Stimulated activated effector memory CD8-positive, alpha-beta T cell treated with anti-CD3 and anti-CD28 coated beads, Interleukin-12 subunit alpha, Interleukin-12 subunit beta, amount 100 ng/mL, for 72 hours (primary cell): ENCODE data around the gene KCNK3.
A peak's percentile ranks its signal among the peaks of the same experiment; 100 is the strongest.
"Not testable (repeated sequence)": the region's sequence is repeated elsewhere in the genome, so short reads cannot be mapped to it uniquely, and the experiment has no call there.

Experiments used
- ATAC-seq: fragments of 150-1000 bp; cut with Tn5 transposase; 2 replicates; pipeline ENCODE4 v1.10.0; 2021
- DNase-seq, 2 donors: peaks; one replicate each; pipeline ENCODE4 v3.0.0; 2021 to 2022; ENCODE audit warnings: low spot score in 2 of 2
- H3K27ac Mint-ChIP-seq: one replicate; pipeline ENCODE4 v1.8.0; 2022; ENCODE audit warnings: mild to moderate bottlenecking, mixed read lengths
- H3K36me3 Mint-ChIP-seq: one replicate; pipeline ENCODE4 v1.8.0; 2022; ENCODE audit warnings: mild to moderate bottlenecking, mixed read lengths
- H3K4me1 Mint-ChIP-seq: one replicate; pipeline ENCODE4 v1.8.0; 2022; ENCODE audit warnings: mixed read lengths
- H3K4me3 Mint-ChIP-seq: one replicate; pipeline ENCODE4 v1.8.0; 2022; ENCODE audit warnings: mild to moderate bottlenecking, mixed read lengths
- H3K9me3 Mint-ChIP-seq: one replicate; pipeline ENCODE4 v1.8.0; 2022; ENCODE audit warnings: mixed read lengths

KCNK3 gene

GRCh38 chr2:26739514-26739913 is 47.0 kb downstream of the KCNK3 start:
- no peaks in the 10 kb centered on the region for H3K9me3 Mint-ChIP-seq
- no peak for ATAC-seq
- peaks cover 12% of the 10 kb centered on the region for H3K4me1 Mint-ChIP-seq
- no peaks in the 10 kb centered on the region for H3K36me3 Mint-ChIP-seq
- H3K4me3 Mint-ChIP-seq, result no peak overlapping the region
- no peak for DNase-seq
- no peak overlapping the region for H3K27ac Mint-ChIP-seq

- H3K4me1 Mint-ChIP-seq, result peaks cover 12% of the 10 kb centered on the region
- ATAC-seq, result no peak
- H3K36me3 Mint-ChIP-seq, result no peaks in the 10 kb centered on the region
- H3K9me3 Mint-ChIP-seq, result no peaks in the 10 kb centered on the region
- no peak overlapping the region for H3K27ac Mint-ChIP-seq
- H3K4me3 Mint-ChIP-seq, result no peak overlapping the region
- DNase-seq, result no peak
These were observed 47.8 kb downstream of the KCNK3 start for GRCh38 chr2:26740346-26740745.

DNA sequence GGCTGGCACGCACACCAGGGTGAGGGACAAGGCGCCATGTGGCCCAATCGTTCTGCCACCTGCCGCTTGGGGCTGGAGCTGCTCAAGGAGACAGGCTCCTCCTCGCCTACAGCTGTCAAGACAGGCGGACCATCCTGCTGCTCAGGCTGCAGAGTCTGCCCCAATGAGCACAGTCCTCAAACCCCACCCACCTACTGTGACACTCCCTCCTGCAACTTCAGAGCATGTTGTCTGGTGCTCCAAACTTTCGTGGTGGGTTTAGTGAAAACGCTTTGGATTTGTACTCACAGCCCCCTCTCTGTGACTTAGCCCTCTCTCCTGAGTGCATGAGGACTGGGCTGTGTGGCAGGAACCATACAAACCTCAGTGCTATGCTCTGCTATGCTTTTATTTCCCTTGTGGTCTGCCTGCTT is 48.4 kb downstream of the KCNK3 start:
- no peak for DNase-seq
- H3K4me1 Mint-ChIP-seq, result peaks cover 12% of the 10 kb centered on the region

DNA sequence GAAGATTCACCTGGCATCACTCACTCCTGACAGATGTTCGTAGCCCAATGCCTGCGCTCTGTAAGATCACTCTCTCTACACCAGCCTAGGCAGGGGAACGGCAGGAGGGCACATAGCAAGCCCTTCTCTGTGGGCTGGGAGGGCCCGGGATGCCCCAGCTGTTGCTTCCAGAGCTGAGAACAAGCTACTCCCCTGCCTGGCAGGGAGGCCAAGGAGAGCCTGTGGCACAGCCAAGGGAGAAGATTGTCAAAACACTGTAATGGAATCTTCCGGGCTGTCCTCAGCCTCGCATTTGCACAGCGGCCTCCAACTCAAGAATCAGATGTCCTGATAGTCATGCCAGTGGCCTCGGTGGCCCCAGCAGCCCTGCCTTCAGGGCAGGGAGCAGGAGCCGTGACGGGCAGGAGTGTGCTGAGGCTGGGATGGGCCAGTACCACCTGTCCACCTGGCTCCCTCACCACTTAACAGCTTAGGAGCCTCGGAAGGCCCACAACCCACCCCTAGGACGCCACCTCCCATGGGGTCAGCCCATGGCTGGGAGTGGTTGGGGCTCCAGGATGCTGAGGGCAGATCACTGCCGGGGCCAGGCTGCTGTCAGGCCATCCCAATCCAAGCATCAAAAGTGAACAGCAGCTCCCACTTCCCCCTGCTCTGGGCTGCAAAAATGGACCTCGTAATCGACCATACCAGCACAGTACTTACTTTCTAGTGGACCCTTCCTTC is 49.7 kb downstream of the KCNK3 start:
- no peak overlapping the region for H3K4me3 Mint-ChIP-seq
- H3K9me3 Mint-ChIP-seq, result no peaks in the 10 kb centered on the region
- DNase-seq, result no peak
- ATAC-seq, result no peak
- H3K4me1 Mint-ChIP-seq, result peaks cover 12% of the 10 kb centered on the region
- H3K36me3 Mint-ChIP-seq, result no peaks in the 10 kb centered on the region
- H3K27ac Mint-ChIP-seq, result no peak overlapping the region

More for the DNA sequence above, 48.4 kb downstream of the KCNK3 start:
- peak; percentile 76 for ATAC-seq
- Mint-ChIP-seq H3K4me3 (no peak overlapping the region), H3K9me3 (no peaks in the 10 kb centered on the region), H3K27ac (no peak overlapping the region), H3K36me3 (no peaks in the 10 kb centered on the region)

- ATAC-seq, result no peak
These were observed 51.3 kb downstream of the KCNK3 start for GRCh38 chr2:26743852-26744251.

GRCh38 chr2:26744953-26745352 is 52.4 kb downstream of the KCNK3 start:
- Mint-ChIP-seq H3K27ac (no peak overlapping the region), H3K4me3 (no peak overlapping the region), H3K36me3 (no peaks in the 10 kb centered on the region), H3K4me1 (peaks cover 12% of the 10 kb centered on the region), H3K9me3 (no peaks in the 10 kb centered on the region)
- no peak for DNase-seq
- ATAC-seq, result no peak

More at GRCh38 chr2:26743852-26744251, 51.3 kb downstream of the KCNK3 start:
- no peaks in the 10 kb centered on the region for H3K36me3 Mint-ChIP-seq
- DNase-seq, result no peak
- H3K4me3 Mint-ChIP-seq, result no peak overlapping the region
- H3K27ac Mint-ChIP-seq, result no peak overlapping the region
- no peaks in the 10 kb centered on the region for H3K9me3 Mint-ChIP-seq
- H3K4me1 Mint-ChIP-seq, result peaks cover 12% of the 10 kb centered on the region

- no peak overlapping the region for H3K27ac Mint-ChIP-seq
- H3K36me3 Mint-ChIP-seq, result no peaks in the 10 kb centered on the region
- ATAC-seq, result peak; percentile 75
These were observed 53.2 kb downstream of the KCNK3 start for GRCh38 chr2:26745609-26746327.

DNA sequence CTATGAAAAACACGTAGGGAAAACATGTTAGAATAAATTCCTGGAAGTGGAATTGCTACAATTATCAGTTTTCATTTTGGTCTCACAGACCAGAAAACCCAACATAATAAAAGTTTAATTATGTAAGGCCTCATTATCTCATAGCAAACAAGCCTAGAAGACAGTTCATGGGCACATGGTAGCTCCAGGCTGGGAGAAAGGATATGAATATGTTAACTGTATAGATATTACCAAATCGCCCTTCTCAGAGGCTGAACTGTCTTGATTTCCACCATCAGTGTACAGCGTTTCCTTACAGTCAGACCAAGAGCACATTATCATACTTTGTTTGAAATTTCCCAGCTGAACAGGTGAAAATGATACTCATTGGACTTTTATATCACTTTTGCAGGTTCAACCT is 54.4 kb downstream of the KCNK3 start:
- H3K4me3 Mint-ChIP-seq, result no peak overlapping the region
- no peak overlapping the region for H3K27ac Mint-ChIP-seq
- H3K4me1 Mint-ChIP-seq, result no peaks in the 10 kb centered on the region
- H3K9me3 Mint-ChIP-seq, result no peaks in the 10 kb centered on the region
- no peak for DNase-seq
- no peaks in the 10 kb centered on the region for H3K36me3 Mint-ChIP-seq
- no peak for ATAC-seq

More at GRCh38 chr2:26745609-26746327, 53.2 kb downstream of the KCNK3 start:
- peaks cover 9% of the 10 kb centered on the region for H3K4me1 Mint-ChIP-seq
- no peaks in the 10 kb centered on the region for H3K9me3 Mint-ChIP-seq
- H3K4me3 Mint-ChIP-seq, result no peak overlapping the region
- DNase-seq, result peak; percentile 72 to 87

DNA sequence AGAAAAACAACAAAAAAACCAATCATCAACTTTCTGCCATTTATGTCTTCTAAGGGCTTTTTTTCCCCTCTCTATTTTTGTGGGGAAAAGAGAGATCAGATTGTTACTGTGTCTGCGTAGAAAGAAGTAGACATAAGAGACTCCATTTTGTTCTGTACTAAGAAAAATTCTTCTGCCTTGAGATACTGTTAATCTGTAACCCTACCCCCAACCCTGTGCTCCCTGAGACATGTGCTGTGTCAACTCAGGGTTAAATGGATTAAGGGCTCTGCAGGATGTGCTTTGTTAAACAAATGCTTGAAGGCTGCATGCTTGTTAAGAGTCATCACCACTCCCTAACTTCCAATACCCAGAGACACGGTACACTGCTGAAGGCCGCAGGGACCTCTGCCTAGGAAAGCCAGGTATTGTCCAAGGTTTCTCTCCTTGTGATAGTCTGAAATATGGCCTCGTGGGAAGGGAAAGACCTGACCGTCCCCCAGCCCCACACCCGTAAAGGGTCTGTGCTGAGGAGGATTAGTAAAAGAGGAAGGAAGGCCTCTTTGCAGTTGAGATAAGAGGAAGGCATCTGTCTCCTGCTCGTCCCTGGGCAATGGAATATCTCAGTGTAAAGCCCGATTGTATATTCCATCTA is 57.4 kb downstream of the KCNK3 start:
- not testable (repeated sequence) for ATAC-seq, H3K36me3 Mint-ChIP-seq, H3K27ac Mint-ChIP-seq, DNase-seq, H3K4me3 Mint-ChIP-seq, H3K9me3 Mint-ChIP-seq, H3K4me1 Mint-ChIP-seq

DNA sequence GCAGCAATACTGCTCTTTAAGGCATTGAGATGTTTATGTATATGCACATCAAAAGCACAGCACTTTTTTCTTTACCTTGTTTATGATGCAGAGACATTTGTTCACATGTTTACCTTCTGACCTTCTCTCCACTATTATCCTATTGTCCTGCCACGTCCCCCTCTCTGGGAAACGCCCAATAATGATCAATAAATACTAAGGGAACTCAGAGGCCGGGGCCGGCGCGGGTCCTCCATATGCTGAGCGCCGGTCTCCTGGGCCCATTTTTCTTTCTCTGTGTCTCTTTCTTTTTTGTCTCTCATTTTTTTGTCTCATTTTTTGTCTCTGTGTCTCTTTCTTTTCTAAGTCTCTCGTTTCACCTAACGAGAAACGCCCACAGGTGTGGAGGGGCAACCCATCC is 57.9 kb downstream of the KCNK3 start:
- not testable (repeated sequence) for DNase-seq, H3K27ac Mint-ChIP-seq, ATAC-seq, H3K4me1 Mint-ChIP-seq, H3K9me3 Mint-ChIP-seq, H3K36me3 Mint-ChIP-seq, H3K4me3 Mint-ChIP-seq

- DNase-seq (no peak), ATAC-seq (no peak)
- no peak overlapping the region for H3K4me3 Mint-ChIP-seq
- H3K4me1 Mint-ChIP-seq, result peaks cover 1% of the 10 kb centered on the region
- no peak overlapping the region for H3K27ac Mint-ChIP-seq
- H3K9me3 Mint-ChIP-seq, result no peaks in the 10 kb centered on the region
- no peaks in the 10 kb centered on the region for H3K36me3 Mint-ChIP-seq
These were observed 60.1 kb downstream of the KCNK3 start for GRCh38 chr2:26752656-26753055.

DNA sequence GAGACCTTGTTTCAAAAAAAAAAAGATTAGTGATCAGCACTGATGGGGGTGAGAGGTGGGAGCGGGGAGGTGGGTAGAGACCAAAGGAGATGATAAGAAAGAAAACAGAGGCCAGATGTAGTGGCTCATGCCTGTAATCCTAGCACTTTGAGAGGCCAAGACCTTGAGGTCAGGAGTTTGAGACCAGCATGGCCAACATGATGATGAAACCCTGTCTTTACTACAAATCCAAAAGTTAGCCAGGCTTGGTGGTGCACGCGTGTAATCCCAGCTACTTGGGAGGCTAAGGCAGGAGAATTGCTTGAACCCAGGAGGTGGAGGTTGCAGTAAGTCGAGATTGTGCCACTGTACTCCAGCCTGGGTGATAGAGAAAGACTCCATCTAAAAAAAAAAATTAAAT is 62.0 kb downstream of the KCNK3 start:
- DNase-seq, result no peak
- H3K4me1 Mint-ChIP-seq, result peaks cover 14% of the 10 kb centered on the region
- H3K9me3 Mint-ChIP-seq, result no peaks in the 10 kb centered on the region
- no peak overlapping the region for H3K27ac Mint-ChIP-seq
- H3K36me3 Mint-ChIP-seq, result no peaks in the 10 kb centered on the region
- no peak for ATAC-seq
- no peak overlapping the region for H3K4me3 Mint-ChIP-seq

DNA sequence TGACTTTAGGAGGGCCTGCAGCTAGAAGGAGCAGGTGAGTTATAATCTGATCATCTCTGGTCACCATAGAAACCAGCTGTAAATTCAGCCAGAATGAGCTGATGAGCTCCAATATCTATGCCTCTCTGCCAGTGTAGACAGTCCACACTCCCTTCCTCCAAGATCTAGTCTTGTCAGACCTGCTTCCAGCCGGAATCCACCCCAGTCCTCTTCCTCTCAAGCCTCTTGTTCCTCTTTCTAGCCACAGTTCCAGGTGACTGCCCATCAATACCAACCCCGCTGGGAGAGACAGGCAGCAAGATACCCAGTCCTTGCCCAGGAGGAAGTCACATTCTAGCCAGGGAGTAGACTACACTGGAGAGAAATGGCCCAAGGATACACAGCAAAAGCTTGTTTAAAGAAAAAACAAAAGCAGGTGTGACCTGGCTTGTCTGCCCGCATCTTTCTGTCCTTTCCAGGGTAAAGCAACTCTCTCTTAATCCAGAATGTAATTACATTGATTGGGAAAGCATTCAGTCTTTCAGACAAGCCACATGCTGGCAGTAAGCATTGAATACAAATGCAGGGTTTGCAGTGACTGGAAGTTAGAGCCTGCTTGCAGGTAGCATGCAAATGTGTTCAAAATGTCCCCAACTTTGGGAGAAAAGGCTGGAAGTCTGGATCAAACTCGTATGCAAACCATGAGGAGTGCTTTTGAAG is 62.6 kb downstream of the KCNK3 start:
- no peak for ATAC-seq
- H3K27ac Mint-ChIP-seq, result no peak overlapping the region

GRCh38 chr2:26756337-26756736 is 63.8 kb downstream of the KCNK3 start:
- H3K4me1 Mint-ChIP-seq, result peaks cover 14% of the 10 kb centered on the region
- no peak overlapping the region for H3K27ac Mint-ChIP-seq
- H3K4me3 Mint-ChIP-seq, result no peak overlapping the region
- H3K36me3 Mint-ChIP-seq, result no peaks in the 10 kb centered on the region
- no peak for DNase-seq
- no peaks in the 10 kb centered on the region for H3K9me3 Mint-ChIP-seq
- no peak for ATAC-seq

More for the DNA sequence above, 62.6 kb downstream of the KCNK3 start:
- no peak for DNase-seq
- Mint-ChIP-seq H3K36me3 (no peaks in the 10 kb centered on the region), H3K4me3 (no peak overlapping the region), H3K9me3 (no peaks in the 10 kb centered on the region), H3K4me1 (peaks cover 14% of the 10 kb centered on the region)
